Activated CD8-positive, alpha-beta memory T cell treated with anti-CD3 and anti-CD28 coated beads, Interleukin-2, amount 10 ng/mL, durations not matched to agents 7 days and 5 days (primary cell): Measurements from ENCODE around the gene APOH. TPM values are rescaled to one million over a fixed set of nuclear protein-coding genes. Genes with fewer than 3 reads are reported as not detected.

Experiments used
- ATAC-seq: fragments of 150-1000 bp; cut with Tn5 transposase; one replicate; pipeline ENCODE4 v1.10.0; 2021; ENCODE audit warnings: moderate library complexity
- CTCF ChIA-PET: fragments of 350-600 bp; sonication (Branson Sonifier 250); formaldehyde crosslinking; loops from one replicate; lab custom pipeline; 2021; ENCODE audit warnings: antibody characterized with exemption; lab: Charles Lee
- DNase-seq: peaks from one replicate; pipeline ENCODE4 v3.0.0-alpha.2; 2020
- H3K27ac Mint-ChIP-seq: one replicate; pipeline ENCODE4 v1.8.0; 2021; ENCODE audit warnings: mild to moderate bottlenecking, mixed read lengths
- H3K27me3 Mint-ChIP-seq: one replicate; pipeline ENCODE4 v1.8.0; 2021; ENCODE audit warnings: mixed read lengths
- H3K36me3 Mint-ChIP-seq: one replicate; pipeline ENCODE4 v1.8.0; 2021; ENCODE audit warnings: mild to moderate bottlenecking, mixed read lengths
- H3K4me1 Mint-ChIP-seq: one replicate; pipeline ENCODE4 v1.8.0; 2021; ENCODE audit warnings: mixed read lengths
- H3K4me3 Mint-ChIP-seq: one replicate; pipeline ENCODE4 v1.8.0; 2021; ENCODE audit warnings: mild to moderate bottlenecking, moderate library complexity, mixed read lengths
- H3K9me3 Mint-ChIP-seq: one replicate; pipeline ENCODE4 v1.8.0; 2022; ENCODE audit warnings: low read depth, mixed read lengths
- total RNA-seq, 2 experiments: library from RNA; stranded (reverse); gene quantifications; one replicate each; pipeline ENCODE4 v1.2.3, GENCODE V29; 2021

The APOH gene, protein sequence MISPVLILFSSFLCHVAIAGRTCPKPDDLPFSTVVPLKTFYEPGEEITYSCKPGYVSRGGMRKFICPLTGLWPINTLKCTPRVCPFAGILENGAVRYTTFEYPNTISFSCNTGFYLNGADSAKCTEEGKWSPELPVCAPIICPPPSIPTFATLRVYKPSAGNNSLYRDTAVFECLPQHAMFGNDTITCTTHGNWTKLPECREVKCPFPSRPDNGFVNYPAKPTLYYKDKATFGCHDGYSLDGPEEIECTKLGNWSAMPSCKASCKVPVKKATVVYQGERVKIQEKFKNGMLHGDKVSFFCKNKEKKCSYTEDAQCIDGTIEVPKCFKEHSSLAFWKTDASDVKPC
- total RNA-seq, result not detected

DNA sequence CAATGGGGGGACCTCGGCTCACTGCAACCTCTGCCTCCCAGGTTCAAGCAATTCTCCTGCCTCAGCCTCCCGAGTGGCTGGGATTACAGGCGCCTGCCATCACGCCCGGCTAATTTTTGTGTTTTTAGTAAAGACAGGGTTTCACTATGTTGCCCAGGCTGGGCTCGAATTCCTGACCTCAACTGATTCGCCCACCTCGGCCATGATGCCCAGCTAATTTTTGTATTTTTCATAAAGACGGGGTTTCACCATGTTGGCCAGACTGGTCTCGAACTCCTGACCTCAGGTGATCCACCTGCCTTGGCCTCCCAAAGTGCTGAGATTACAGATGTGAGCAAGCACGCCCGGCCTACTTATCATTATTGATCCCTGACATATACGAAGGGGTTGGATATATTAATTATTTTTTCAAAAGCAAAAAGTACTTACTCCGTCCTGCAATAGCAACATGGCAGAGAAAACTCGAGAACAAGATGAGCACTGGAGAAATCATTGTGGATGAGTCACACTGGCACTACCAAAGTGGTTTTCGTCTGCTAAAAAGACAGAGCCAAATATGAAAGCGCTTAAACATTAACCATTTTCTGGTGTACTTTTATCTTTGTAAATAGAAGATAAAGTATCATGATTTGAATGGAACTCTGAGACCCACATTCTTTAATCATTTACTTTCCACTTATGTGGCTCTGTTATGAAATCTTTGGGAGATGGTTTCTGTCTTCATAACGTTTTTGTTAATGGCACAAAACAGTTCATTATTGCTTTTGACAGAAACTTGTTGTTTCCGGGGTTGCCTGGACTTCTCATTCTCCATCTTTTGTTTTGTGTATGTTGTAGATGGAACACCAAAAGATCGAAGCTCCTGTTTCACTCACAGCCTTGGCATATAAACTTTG lies at the start of gene APOH:
TSS of gene APOH (minus strand) at position 529 of the 896 bp plus-strand sequence. CDS start at position 493, 36 bp downstream.
- CTCF ChIA-PET, result no interaction called here
- no peak for ATAC-seq

DNA sequence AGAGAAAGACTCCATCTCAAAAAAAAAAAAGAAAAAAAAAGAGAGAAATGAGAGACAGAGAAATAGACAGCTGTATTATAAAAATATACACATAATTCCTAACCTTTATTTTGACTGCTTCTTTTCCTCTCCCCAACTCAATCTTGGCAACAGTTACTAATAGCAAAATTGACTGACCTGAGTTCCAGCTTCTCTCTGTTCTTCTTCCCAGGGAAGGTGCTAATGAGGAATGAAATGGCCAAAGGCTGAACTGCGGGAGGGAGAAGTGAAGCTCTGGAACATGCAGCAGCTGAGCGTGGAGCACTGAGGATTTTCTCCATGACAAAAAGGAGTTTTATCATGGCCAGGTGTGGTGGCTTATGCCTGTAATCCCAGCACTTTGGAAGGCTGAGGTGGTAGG lies 48.0 kb upstream of the APOH start:
- Mint-ChIP-seq H3K9me3 (no peaks in the 10 kb centered on the region), H3K4me1 (peaks cover 6% of the 10 kb centered on the region), H3K27me3 (peaks cover 3% of the 10 kb centered on the region), H3K4me3 (no peak overlapping the region), H3K36me3 (no peaks in the 10 kb centered on the region), H3K27ac (no peak overlapping the region)
- CTCF ChIA-PET, result no interaction called here
- DNase-seq (no peak), ATAC-seq (no peak)

More for the DNA sequence above, at the start of gene APOH:
- Mint-ChIP-seq H3K36me3 (no peaks in the 10 kb centered on the region), H3K27me3 (peaks cover 17% of the 10 kb centered on the region), H3K4me3 (no peak within 1 kb of the TSS), H3K4me1 (no peaks in the 10 kb centered on the region), H3K27ac (no peak within 1 kb of the TSS), H3K9me3 (no peaks in the 10 kb centered on the region)
- DNase-seq, result no peak

DNA sequence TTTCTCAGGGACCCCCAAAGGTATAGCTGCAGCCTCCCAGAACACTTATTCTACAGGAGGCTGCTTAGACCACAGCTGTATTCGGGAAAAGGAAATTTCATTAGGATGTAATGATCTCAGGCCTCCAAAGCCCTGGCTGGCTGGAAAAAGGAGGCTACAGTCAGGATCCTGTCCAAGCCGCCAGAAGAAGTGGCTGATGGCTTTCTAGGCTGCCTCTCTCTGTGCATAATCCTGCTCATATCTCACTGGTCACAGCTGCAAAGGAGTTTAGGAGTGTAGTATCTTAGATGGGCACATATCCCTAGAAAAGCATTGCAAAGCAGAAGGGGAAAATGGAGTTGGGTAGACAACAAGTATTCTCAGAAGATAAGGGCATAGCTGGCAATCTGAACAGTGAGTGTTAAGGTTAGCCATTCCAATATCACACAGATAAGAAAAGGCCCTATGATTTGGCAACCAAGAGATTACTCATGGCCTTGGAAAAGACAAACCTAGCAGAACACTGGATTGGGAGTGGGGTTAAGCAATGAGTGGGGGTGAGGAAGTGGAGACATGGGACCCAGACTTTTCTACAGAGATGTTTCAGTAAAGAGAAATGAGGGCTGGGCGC lies 47.2 kb upstream of the APOH start:
- no peaks in the 10 kb centered on the region for H3K36me3 Mint-ChIP-seq
- DNase-seq, result no peak
- CTCF ChIA-PET, result no interaction called here
- H3K27me3 Mint-ChIP-seq, result peaks cover 3% of the 10 kb centered on the region
- no peaks in the 10 kb centered on the region for H3K9me3 Mint-ChIP-seq
- ATAC-seq, result no peak
- no peak overlapping the region for H3K4me3 Mint-ChIP-seq
- no peak overlapping the region for H3K27ac Mint-ChIP-seq
- peaks cover 6% of the 10 kb centered on the region for H3K4me1 Mint-ChIP-seq

DNA sequence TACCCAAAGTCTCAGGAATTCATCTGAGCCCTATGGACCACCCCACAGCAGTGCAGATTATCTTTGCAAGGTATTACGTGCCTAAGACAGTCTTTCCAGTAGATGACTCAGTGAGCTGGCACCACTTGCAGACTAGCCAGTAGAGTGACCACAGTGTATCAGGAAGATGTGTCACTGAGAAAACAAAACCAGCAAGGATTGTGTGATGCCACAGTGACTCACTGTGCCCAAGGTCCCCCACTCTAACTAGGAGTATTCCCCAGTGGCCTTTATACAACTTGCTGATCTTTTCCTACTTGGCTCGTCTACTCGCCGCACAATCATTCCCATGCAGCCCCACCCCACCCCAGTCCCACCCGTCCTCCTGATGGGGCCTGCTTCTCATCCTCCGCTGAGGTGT lies 46.4 kb upstream of the APOH start:
- Mint-ChIP-seq H3K36me3 (no peaks in the 10 kb centered on the region), H3K4me3 (no peak overlapping the region), H3K27ac (no peak overlapping the region), H3K27me3 (peaks cover 3% of the 10 kb centered on the region), H3K9me3 (no peaks in the 10 kb centered on the region), H3K4me1 (peaks cover 6% of the 10 kb centered on the region)
- CTCF ChIA-PET, result no interaction called here
- DNase-seq (peak; percentile 41), ATAC-seq (peak; percentile 47)

DNA sequence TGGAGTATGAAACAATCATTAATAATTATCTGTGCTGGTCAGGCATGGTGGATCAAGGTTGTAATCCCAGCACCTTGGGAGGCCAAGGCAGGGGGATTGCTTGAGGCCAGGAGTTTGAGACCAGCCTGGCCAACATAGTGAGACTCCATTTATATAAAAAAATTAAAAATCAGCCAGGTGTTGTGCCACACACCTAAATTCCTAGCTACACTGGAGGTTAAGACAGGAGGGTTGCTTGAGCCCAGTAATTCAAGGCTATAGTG lies 44.3 kb upstream of the APOH start:
- peaks cover 2% of the 10 kb centered on the region for H3K9me3 Mint-ChIP-seq
- H3K4me1 Mint-ChIP-seq, result peaks cover 6% of the 10 kb centered on the region
- ATAC-seq (no peak), DNase-seq (no peak)
- H3K4me3 Mint-ChIP-seq, result no peak overlapping the region
- H3K36me3 Mint-ChIP-seq, result no peaks in the 10 kb centered on the region
- CTCF ChIA-PET, result interaction anchor here (1.1 kb wide), 1 partner anchor 294 kb away, joined by 4 read pairs; no protein-coding TSS in a partner anchor
- no peak overlapping the region for H3K27ac Mint-ChIP-seq
- H3K27me3 Mint-ChIP-seq, result peaks cover 3% of the 10 kb centered on the region

DNA sequence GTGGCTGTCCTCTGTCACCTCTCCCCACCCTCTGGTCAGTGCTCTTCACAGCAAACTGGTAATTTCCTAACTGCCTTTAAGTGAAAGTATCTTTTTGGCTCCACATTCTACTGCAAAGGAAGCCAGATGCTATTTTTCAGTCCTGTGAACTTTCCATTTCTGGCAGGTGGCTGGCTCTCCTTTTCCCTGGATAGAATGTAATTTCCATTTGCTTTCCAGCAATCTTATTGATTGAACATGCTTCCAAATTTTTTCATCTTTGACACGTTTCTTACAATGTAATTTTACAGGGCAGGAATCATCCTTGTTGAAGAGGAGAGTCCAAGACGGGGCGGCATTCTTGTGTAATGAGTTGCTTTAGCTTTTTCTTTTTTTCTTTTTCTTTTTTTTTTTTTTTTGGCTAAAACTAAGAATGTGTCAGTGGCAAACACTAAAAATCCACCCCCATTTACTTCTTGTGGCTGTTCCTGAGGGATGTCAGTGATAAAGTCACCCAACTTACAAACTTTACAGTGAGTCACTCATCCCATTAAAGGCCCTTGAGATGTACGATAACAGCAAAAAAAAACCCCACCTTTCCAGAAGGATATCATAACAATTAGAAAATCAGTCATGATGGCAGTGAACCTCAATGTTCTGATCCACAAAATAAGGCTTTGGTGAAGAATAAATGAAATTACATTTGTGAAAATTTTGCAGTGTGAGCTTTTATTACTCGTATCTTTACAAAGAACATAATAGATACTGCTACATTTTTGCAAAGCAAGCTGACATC lies 43.8 kb upstream of the APOH start:
- no peak for ATAC-seq
- Mint-ChIP-seq H3K4me3 (no peak overlapping the region), H3K4me1 (peaks cover 6% of the 10 kb centered on the region), H3K9me3 (peaks cover 2% of the 10 kb centered on the region), H3K27ac (no peak overlapping the region), H3K27me3 (peaks cover 3% of the 10 kb centered on the region), H3K36me3 (no peaks in the 10 kb centered on the region)
- DNase-seq, result no peak
- CTCF ChIA-PET, result interaction anchor here (1.1 kb wide), 1 partner anchor 294 kb away, joined by 4 read pairs; no protein-coding TSS in a partner anchor

DNA sequence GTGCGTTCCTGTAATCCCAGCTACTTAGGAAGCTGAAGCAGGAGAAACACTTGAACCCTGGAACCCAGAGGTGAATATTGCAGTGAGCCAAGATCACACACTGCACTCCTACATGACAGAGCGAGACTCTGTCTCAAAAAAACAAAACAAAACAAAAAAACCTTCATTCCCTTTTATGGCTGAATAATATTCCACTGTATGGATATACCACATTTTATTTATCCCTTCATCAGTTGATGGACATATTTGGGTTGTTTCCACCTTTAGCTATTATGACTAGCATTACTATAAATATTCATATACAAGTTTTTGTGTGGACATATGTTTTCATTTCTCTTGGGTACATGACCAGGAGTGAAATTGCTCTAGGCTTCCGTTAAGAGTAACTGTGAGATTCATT lies 42.3 kb upstream of the APOH start:
- Mint-ChIP-seq H3K36me3 (no peaks in the 10 kb centered on the region), H3K27ac (no peak overlapping the region), H3K27me3 (peaks cover 2% of the 10 kb centered on the region), H3K9me3 (peaks cover 2% of the 10 kb centered on the region), H3K4me3 (no peak overlapping the region), H3K4me1 (peaks cover 6% of the 10 kb centered on the region)
- DNase-seq, result no peak
- CTCF ChIA-PET, result no interaction called here
- ATAC-seq, result no peak

DNA sequence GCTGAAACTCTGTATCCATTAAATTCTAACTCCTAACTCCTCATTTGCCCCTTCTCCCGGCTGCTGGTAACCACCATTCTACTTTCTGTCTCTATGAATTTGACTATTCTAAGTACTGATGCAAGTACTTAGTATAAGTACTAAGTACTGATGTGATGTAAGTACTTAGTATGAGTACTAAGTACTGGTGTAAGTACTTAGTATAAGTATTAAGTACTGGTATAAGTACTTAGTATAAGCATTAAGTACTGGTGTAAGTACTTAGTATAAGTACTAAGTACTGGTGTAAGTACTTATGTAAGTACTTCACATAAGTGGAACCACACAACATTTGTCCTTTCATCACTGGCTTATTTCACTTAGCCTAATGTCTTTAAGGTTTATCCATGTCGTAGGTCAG lies 40.9 kb upstream of the APOH start:
- no peaks in the 10 kb centered on the region for H3K4me1 Mint-ChIP-seq
- H3K27ac Mint-ChIP-seq, result no peak overlapping the region
- peaks cover 3% of the 10 kb centered on the region for H3K27me3 Mint-ChIP-seq
- H3K4me3 Mint-ChIP-seq, result no peak overlapping the region
- H3K36me3 Mint-ChIP-seq, result no peaks in the 10 kb centered on the region
- no peak for DNase-seq
- no peak for ATAC-seq
- peaks cover 2% of the 10 kb centered on the region for H3K9me3 Mint-ChIP-seq
- CTCF ChIA-PET, result no interaction called here

DNA sequence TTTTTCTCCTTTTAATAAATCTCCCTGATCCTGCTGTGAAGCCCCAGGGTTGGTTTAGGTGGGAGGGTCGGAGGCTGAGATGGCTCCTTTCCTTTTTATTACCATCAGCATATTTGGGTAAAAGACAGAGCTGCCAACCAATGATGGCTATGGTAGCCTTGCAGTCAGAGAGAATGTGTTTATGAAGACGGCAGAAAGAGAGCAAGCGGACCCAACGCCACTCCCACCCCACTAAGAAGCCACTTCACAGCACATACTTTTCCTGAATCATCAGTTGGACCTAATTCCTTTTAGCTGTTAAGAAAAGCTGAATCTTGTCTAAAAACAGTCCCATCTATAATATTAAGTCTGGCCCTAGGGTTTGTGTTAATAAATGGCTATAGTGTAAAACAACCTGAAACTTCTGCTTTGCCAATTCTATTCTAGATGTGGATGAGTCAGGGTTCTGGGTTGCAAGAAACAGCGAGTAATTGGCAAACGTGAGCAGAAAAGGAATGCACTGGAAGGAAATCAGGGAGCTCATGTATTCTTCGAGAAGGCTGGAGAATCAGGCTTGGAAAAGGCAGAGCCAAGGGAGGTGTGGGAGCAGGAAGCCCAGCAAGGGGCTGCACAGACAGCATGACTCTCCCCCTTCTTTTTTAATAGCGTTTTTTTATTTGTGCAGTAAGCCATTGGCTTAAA lies 39.2 kb upstream of the APOH start:
- peaks cover 3% of the 10 kb centered on the region for H3K27me3 Mint-ChIP-seq
- DNase-seq (no peak), ATAC-seq (no peak)
- CTCF ChIA-PET, result no interaction called here
- peaks cover 7% of the 10 kb centered on the region for H3K4me1 Mint-ChIP-seq
- no peak overlapping the region for H3K4me3 Mint-ChIP-seq
- peaks cover 2% of the 10 kb centered on the region for H3K9me3 Mint-ChIP-seq
- no peak overlapping the region for H3K27ac Mint-ChIP-seq
- H3K36me3 Mint-ChIP-seq, result no peaks in the 10 kb centered on the region

DNA sequence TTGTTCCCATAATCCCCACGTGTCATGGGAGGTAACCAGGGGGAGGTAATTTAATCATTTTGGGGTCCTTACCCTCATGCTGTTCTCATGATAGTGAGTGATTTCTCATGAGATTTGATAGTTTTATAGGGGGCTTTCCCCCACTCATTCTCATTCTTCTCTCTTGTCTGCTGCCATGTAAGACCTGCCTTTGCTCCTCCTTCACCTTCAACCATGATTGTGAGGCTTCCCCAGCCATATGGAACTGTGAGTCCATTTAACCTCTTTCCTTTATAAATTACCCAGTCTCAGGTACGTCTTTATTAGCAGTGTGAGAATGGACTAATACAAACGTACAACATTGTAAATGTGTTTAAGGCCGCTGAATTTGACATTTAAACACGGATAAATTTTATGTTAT lies 35.5 kb upstream of the APOH start:
- no peaks in the 10 kb centered on the region for H3K36me3 Mint-ChIP-seq
- CTCF ChIA-PET, result interaction anchor here (0.8 kb wide), 1 partner anchor 9 kb away, joined by 3 read pairs; no protein-coding TSS in a partner anchor
- ATAC-seq, result no peak

DNA sequence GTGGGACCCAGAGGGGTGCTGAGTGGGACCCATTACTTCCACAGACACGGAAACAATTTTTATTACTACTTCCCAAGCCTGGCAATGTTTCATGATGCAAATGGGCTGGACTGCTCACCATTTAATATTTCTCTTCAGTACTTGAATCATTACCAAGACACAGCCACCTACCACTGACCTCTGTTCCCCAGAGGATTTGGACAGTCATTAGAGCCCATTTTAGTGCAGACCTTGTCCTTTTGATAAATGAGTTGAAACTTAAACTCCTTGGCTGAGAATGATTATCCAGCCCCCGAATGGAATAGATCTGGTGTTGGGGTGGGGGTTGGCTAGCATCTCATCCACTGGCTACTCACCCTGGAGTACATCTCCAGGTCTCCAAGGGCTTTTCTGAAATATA lies 33.6 kb upstream of the APOH start:
- H3K27me3 Mint-ChIP-seq, result peaks cover 10% of the 10 kb centered on the region
- H3K4me3 Mint-ChIP-seq, result no peak overlapping the region
- DNase-seq, result no peak
- H3K27ac Mint-ChIP-seq, result no peak overlapping the region
- CTCF ChIA-PET, result no interaction called here
- no peak for ATAC-seq
- no peaks in the 10 kb centered on the region for H3K36me3 Mint-ChIP-seq
- H3K9me3 Mint-ChIP-seq, result no peaks in the 10 kb centered on the region
- H3K4me1 Mint-ChIP-seq, result peaks cover 7% of the 10 kb centered on the region

More for the DNA sequence above, 35.5 kb upstream of the APOH start:
- H3K4me1 Mint-ChIP-seq, result peaks cover 7% of the 10 kb centered on the region
- no peak overlapping the region for H3K4me3 Mint-ChIP-seq
- no peaks in the 10 kb centered on the region for H3K9me3 Mint-ChIP-seq
- H3K27me3 Mint-ChIP-seq, result peaks cover 10% of the 10 kb centered on the region
- H3K27ac Mint-ChIP-seq, result no peak overlapping the region
- DNase-seq, result no peak

DNA sequence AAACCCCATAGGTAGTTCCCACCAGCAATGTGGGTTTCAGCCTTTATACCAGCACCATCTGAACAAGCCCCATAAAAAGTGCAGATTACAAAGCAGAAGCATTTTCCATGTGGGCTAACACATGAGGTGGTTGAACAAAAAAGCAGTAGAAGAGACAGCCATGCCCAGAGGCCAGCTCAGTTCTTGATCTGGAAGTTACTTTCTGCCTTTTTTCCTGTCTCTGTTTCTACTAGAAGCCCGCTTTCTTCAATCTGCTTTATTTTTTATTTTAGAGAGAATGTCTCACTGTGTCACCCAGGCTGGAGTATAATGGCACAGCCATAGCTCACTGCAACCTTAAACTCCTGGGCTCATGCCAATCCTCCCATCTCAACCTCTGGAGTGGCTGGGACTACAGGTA lies 31.5 kb upstream of the APOH start:
- CTCF ChIA-PET, result interaction anchor here (0.9 kb wide), 1 partner anchor 306 kb away, joined by 6 read pairs; no protein-coding TSS in a partner anchor
- Mint-ChIP-seq H3K27me3 (peaks cover 7% of the 10 kb centered on the region), H3K27ac (no peak overlapping the region), H3K4me1 (peaks cover 12% of the 10 kb centered on the region), H3K36me3 (no peaks in the 10 kb centered on the region), H3K9me3 (no peaks in the 10 kb centered on the region), H3K4me3 (no peak overlapping the region)
- DNase-seq (no peak), ATAC-seq (no peak)
